Activated T-helper 1 cell treated with anti-CD3 and anti-CD28 coated beads, Interleukin-12 subunit alpha, Interleukin-12 subunit beta, Interleukin-2, Interleukin-4 antibody, amounts not matched to agents 30 ng/mL and 10 ng/mL and 1 ng/mL, durations not matched to agents 14 hours and 24 hours and 36 hours (primary cell): ENCODE data around the gene KRT83. TPM values are rescaled to one million over a fixed set of nuclear protein-coding genes. Genes with fewer than 3 reads are reported as not detected.
"Not testable (repeated sequence)": the region's sequence is repeated elsewhere in the genome, so short reads cannot be mapped to it uniquely, and the experiment has no call there.

ENCODE experiments used
- DNase-seq: peaks from one replicate; pipeline ENCODE4 v3.0.0; 2021; ENCODE audit warnings: low spot score
- H3K27ac Mint-ChIP-seq: one replicate; pipeline ENCODE4 v1.8.0; 2021; ENCODE audit warnings: mild to moderate bottlenecking, mixed read lengths
- H3K27me3 Mint-ChIP-seq: one replicate; pipeline ENCODE4 v1.8.0; 2022; ENCODE audit warnings: mild to moderate bottlenecking, moderate library complexity, mixed read lengths; ENCODE audit not compliant: insufficient read depth
- H3K36me3 Mint-ChIP-seq: one replicate; pipeline ENCODE4 v1.8.0; 2021; ENCODE audit warnings: low read depth, mixed read lengths
- H3K4me1 Mint-ChIP-seq: one replicate; pipeline ENCODE4 v1.8.0; 2021; ENCODE audit warnings: low read depth, mixed read lengths
- H3K4me3 Mint-ChIP-seq: one replicate; pipeline ENCODE4 v1.8.0; 2021; ENCODE audit warnings: mild to moderate bottlenecking, moderate library complexity, mixed read lengths
- H3K9me3 Mint-ChIP-seq: one replicate; pipeline ENCODE4 v1.8.0; 2021; ENCODE audit warnings: mixed read lengths
- intact Hi-C: fragments of 100-400 bp; cut with micrococcal nuclease; formaldehyde crosslinking; loops from one replicate; pipeline ENCODE4 v1.15.1; 2024
- total RNA-seq: library from RNA; stranded (reverse); gene quantifications from 2 replicates; pipeline ENCODE4 v1.2.3, GENCODE V29; 2022

KRT83 gene
- total RNA-seq, 1 donor from 2014 or later: not detected

- no peak overlapping the region for H3K27ac Mint-ChIP-seq
- no peaks in the 10 kb centered on the region for H3K9me3 Mint-ChIP-seq
- H3K4me1 Mint-ChIP-seq: peaks cover 4% of the 10 kb centered on the region
- H3K27me3 Mint-ChIP-seq: peaks cover 26% of the 10 kb centered on the region
- H3K36me3 Mint-ChIP-seq: no peaks in the 10 kb centered on the region
- intact Hi-C loops: no loop called here
- no peak overlapping the region for H3K4me3 Mint-ChIP-seq
- DNase-seq: no peak
These were observed 28.0 kb upstream of the KRT83 start for GRCh38 chr12:52349196-52349595.

GRCh38 chr12:52347551-52348510 lies 26.6 kb upstream of the KRT83 start:
- DNase-seq: no peak
- H3K27me3 Mint-ChIP-seq: peaks cover 21% of the 10 kb centered on the region
- no peak overlapping the region for H3K27ac Mint-ChIP-seq
- no peaks in the 10 kb centered on the region for H3K36me3 Mint-ChIP-seq
- no peaks in the 10 kb centered on the region for H3K9me3 Mint-ChIP-seq
- H3K4me1 Mint-ChIP-seq: peaks cover 4% of the 10 kb centered on the region
- intact Hi-C loops: no loop called here
- no peak overlapping the region for H3K4me3 Mint-ChIP-seq

- DNase-seq: no peak
- Mint-ChIP-seq H3K36me3 (no peaks in the 10 kb centered on the region), H3K4me3 (no peak overlapping the region), H3K9me3 (no peaks in the 10 kb centered on the region), H3K4me1 (peaks cover 4% of the 10 kb centered on the region), H3K27me3 (peaks cover 21% of the 10 kb centered on the region), H3K27ac (no peak overlapping the region)
- intact Hi-C loops: no loop called here
These were observed 25.8 kb upstream of the KRT83 start for GRCh38 chr12:52347016-52347415.

GRCh38 chr12:52346593-52346992 lies 25.4 kb upstream of the KRT83 start:
- Mint-ChIP-seq H3K4me1 (peaks cover 1% of the 10 kb centered on the region), H3K27ac (no peak overlapping the region), H3K4me3 (no peak overlapping the region), H3K27me3 (peaks cover 19% of the 10 kb centered on the region), H3K9me3 (no peaks in the 10 kb centered on the region), H3K36me3 (no peaks in the 10 kb centered on the region)
- no peak for DNase-seq
- intact Hi-C loops: no loop called here

- intact Hi-C loops, H3K4me1 Mint-ChIP-seq, H3K4me3 Mint-ChIP-seq, H3K27ac Mint-ChIP-seq, H3K9me3 Mint-ChIP-seq, DNase-seq, H3K36me3 Mint-ChIP-seq: not testable (repeated sequence)
- H3K27me3 Mint-ChIP-seq: peaks cover 19% of the 10 kb centered on the region
These were observed 23.8 kb upstream of the KRT83 start for GRCh38 chr12:52345041-52345440.

GRCh38 chr12:52344111-52344510 lies 22.9 kb upstream of the KRT83 start:
- Mint-ChIP-seq H3K27me3 (peaks cover 15% of the 10 kb centered on the region), H3K36me3 (no peaks in the 10 kb centered on the region), H3K4me3 (no peak overlapping the region), H3K9me3 (no peaks in the 10 kb centered on the region), H3K4me1 (no peaks in the 10 kb centered on the region), H3K27ac (no peak overlapping the region)
- intact Hi-C loops: no loop called here
- no peak for DNase-seq

- intact Hi-C loops: no loop called here
- Mint-ChIP-seq H3K4me3 (no peak overlapping the region), H3K27me3 (peaks cover 10% of the 10 kb centered on the region), H3K4me1 (no peaks in the 10 kb centered on the region), H3K27ac (no peak overlapping the region), H3K36me3 (no peaks in the 10 kb centered on the region), H3K9me3 (no peaks in the 10 kb centered on the region)
- no peak for DNase-seq
These were observed 22.4 kb upstream of the KRT83 start for GRCh38 chr12:52343550-52343949.

- Mint-ChIP-seq H3K27ac (no peak overlapping the region), H3K4me1 (no peaks in the 10 kb centered on the region), H3K9me3 (no peaks in the 10 kb centered on the region), H3K36me3 (no peaks in the 10 kb centered on the region), H3K4me3 (no peak overlapping the region), H3K27me3 (peaks cover 10% of the 10 kb centered on the region)
- intact Hi-C loops: no loop called here
- no peak for DNase-seq
These were observed 21.7 kb upstream of the KRT83 start for GRCh38 chr12:52342781-52343490.

- H3K4me3 Mint-ChIP-seq: no peak overlapping the region
- H3K27ac Mint-ChIP-seq: no peak overlapping the region
- DNase-seq: no peak
- H3K36me3 Mint-ChIP-seq: no peaks in the 10 kb centered on the region
- no peaks in the 10 kb centered on the region for H3K4me1 Mint-ChIP-seq
- H3K9me3 Mint-ChIP-seq: no peaks in the 10 kb centered on the region
- intact Hi-C loops: no loop called here
- no peaks in the 10 kb centered on the region for H3K27me3 Mint-ChIP-seq
These were observed 19.9 kb upstream of the KRT83 start for GRCh38 chr12:52341066-52341580.

GRCh38 chr12:52338241-52338960 lies 17.2 kb upstream of the KRT83 start:
- DNase-seq: no peak
- Mint-ChIP-seq H3K27me3 (peaks cover 5% of the 10 kb centered on the region), H3K4me1 (no peaks in the 10 kb centered on the region), H3K36me3 (no peaks in the 10 kb centered on the region), H3K27ac (no peak overlapping the region), H3K9me3 (no peaks in the 10 kb centered on the region), H3K4me3 (no peak overlapping the region)
- intact Hi-C loops: no loop called here

- H3K36me3 Mint-ChIP-seq: no peaks in the 10 kb centered on the region
- no peaks in the 10 kb centered on the region for H3K9me3 Mint-ChIP-seq
- peaks cover 5% of the 10 kb centered on the region for H3K27me3 Mint-ChIP-seq
- H3K27ac Mint-ChIP-seq: no peak overlapping the region
- no peak overlapping the region for H3K4me3 Mint-ChIP-seq
- intact Hi-C loops: no loop called here
- H3K4me1 Mint-ChIP-seq: no peaks in the 10 kb centered on the region
- no peak for DNase-seq
These were observed 15.9 kb upstream of the KRT83 start for GRCh38 chr12:52337054-52337453.

GRCh38 chr12:52336641-52337040 lies 15.4 kb upstream of the KRT83 start:
- no peaks in the 10 kb centered on the region for H3K9me3 Mint-ChIP-seq
- peaks cover 8% of the 10 kb centered on the region for H3K27me3 Mint-ChIP-seq
- H3K36me3 Mint-ChIP-seq: no peaks in the 10 kb centered on the region
- no peak for DNase-seq
- H3K4me3 Mint-ChIP-seq: no peak overlapping the region
- no peaks in the 10 kb centered on the region for H3K4me1 Mint-ChIP-seq
- no peak overlapping the region for H3K27ac Mint-ChIP-seq
- intact Hi-C loops: no loop called here
